K562 (cell line): ENCODE results near the gene BLM. TPM values are rescaled to one million over a fixed set of nuclear protein-coding genes. Genes with fewer than 3 reads are reported as not detected.

ENCODE experiments used
- BRD4 ChIP-seq: fragments of 200-600 bp; sonication (generic); IDR thresholded peaks from 2 replicates; pipeline ENCODE4 v1.6.1; 2017; ENCODE audit warnings: inconsistent platforms
- LCOR ChIP-seq: sonication (generic); formaldehyde crosslinking; IDR thresholded peaks from 2 replicates; pipeline ENCODE4 v1.8.0; 2022; ENCODE audit warnings: mild to moderate bottlenecking, missing genetic modification reagents
- MYNN ChIP-seq, 2 experiments: sonication (generic); formaldehyde crosslinking in 1 of 2; IDR thresholded peaks; 2 replicates each; pipeline versions ENCODE4 v1.5.0 to v1.6.1; 2016 to 2020; ENCODE audit warnings: antibody characterized with exemption in 1 of 2, missing genetic modification reagents in 1 of 2
- NFATC3 ChIP-seq: fragments of 450-650 bp; IDR thresholded peaks from 2 replicates; pipeline ENCODE4 v1.6.1; 2017; ENCODE audit warnings: mild to moderate bottlenecking
- POLR3A ChIP-seq: IDR thresholded peaks from 2 replicates; pipeline ENCODE4 v1.6.1; 2011; ENCODE audit warnings: borderline replicate concordance, mild to moderate bottlenecking, moderate library complexity; ENCODE audit not compliant: insufficient read length, insufficient read depth; ENCODE audit errors: extremely low read depth
- PTTG1 ChIP-seq: fragments of 450-650 bp; IDR thresholded peaks from 2 replicates; pipeline ENCODE4 v1.6.1; 2016; ENCODE audit warnings: low read depth, mild to moderate bottlenecking, missing genetic modification characterization, missing compliant biosample characterization
- RUNX1 ChIP-seq: sonication (generic); IDR thresholded peaks from 2 replicates; pipeline ENCODE4 v1.6.1; 2016; ENCODE audit warnings: antibody characterized with exemption, low read depth
- SAP30 ChIP-seq: fragments of 200-600 bp; sonication (generic); IDR thresholded peaks from 2 replicates; pipeline ENCODE4 v1.6.1; 2012; ENCODE audit warnings: borderline replicate concordance, low read depth, mild to moderate bottlenecking, moderate library complexity, low read length, control low read depth, inconsistent platforms; ENCODE audit not compliant: insufficient read depth, poor library complexity, severe bottlenecking
- SIRT6 ChIP-seq: IDR thresholded peaks from one replicate; pipeline ENCODE4 v1.6.1; 2012; ENCODE audit warnings: low read depth, mild to moderate bottlenecking, control low read depth, inconsistent platforms, low read length, moderate library complexity
- SLC30A9 ChIP-seq: fragments of 250-450 bp; sonication (Bioruptor Pico); IDR thresholded peaks from 2 replicates; pipeline ENCODE4 v1.8.0; 2022; ENCODE audit warnings: mild to moderate bottlenecking, moderate library complexity
- SMARCA5 ChIP-seq: fragments of 450-650 bp; IDR thresholded peaks from 2 replicates; pipeline ENCODE4 v1.6.1; 2016
- ZNF124 ChIP-seq: sonication (generic); formaldehyde crosslinking; IDR thresholded peaks from 2 replicates; pipeline ENCODE4 v1.8.1; 2022; ENCODE audit warnings: missing genetic modification reagents
- ZNF41 ChIP-seq: fragments of 250-450 bp; sonication (Bioruptor Pico); conservative IDR thresholded peaks from 2 replicates; pipeline ENCODE4 v1.4.0; 2020; ENCODE audit warnings: mild to moderate bottlenecking
- ZNF507 ChIP-seq: conservative IDR thresholded peaks from 2 replicates; pipeline ENCODE4 v1.6.1; 2017; ENCODE audit warnings: missing genetic modification characterization, missing compliant biosample characterization
- polyA plus RNA-seq, 8 experiments: library from polyadenylated mRNA; depleted of rRNA in 4 of 8; stranded (reverse) in 5 of 8; unstranded in 3 of 8; fragments of >200 nt; fragmentation: Nextera tagmentation in 2 of 8; fragmentation: Illumina TruSeq in 1 of 8; extraction: Ambion mirVana in 2 of 8; extraction: Trizol in 1 of 8; gene quantifications; 2 replicates each; pipeline versions ENCODE4 v1.2.1 to v1.2.3, GENCODE V29; 2011 to 2014; ENCODE audit warnings: inconsistent platforms in 1 of 8, missing spikeins in 1 of 8
- total RNA-seq, 7 experiments: library from RNA; depleted of rRNA in 6 of 7; stranded (reverse); fragments of >200 nt in 6 of 7; fragmentation: Illumina TruSeq in 2 of 7; extraction: Trizol in 2 of 7; gene quantifications; 2 replicates each; pipeline versions ENCODE4 v1.2.1 to v1.2.3, GENCODE V29; 2011 to 2021; ENCODE audit warnings: low replicate concordance in 1 of 7
- TF ChIP-seq, protein P1 (sequence below): fragments of 150-350 bp; conservative IDR thresholded peaks from 2 replicates; pipeline ENCODE4 v1.6.1; 2014; ENCODE audit warnings: low read length
- TF ChIP-seq, protein P2 (sequence below): sonication (generic); formaldehyde crosslinking; IDR thresholded peaks from 2 replicates; pipeline ENCODE4 v1.8.0; 2022; ENCODE audit warnings: missing genetic modification reagents, mild to moderate bottlenecking, borderline replicate concordance
- TF ChIP-seq, protein P3 (sequence below): fragments of 200-400 bp; formaldehyde crosslinking; IDR thresholded peaks from 2 replicates; pipeline ENCODE4 v1.6.1; 2017; ENCODE audit warnings: mild to moderate bottlenecking, low read depth, low read length, moderate library complexity

The BLM gene
- total and polyA plus RNA-seq, 9 of the 15 experiments (the other 6 are each of a cell fraction or from before 2014, with no cell fraction given): 21.0 to 56.0 (median 43.9) TPM

DNA sequence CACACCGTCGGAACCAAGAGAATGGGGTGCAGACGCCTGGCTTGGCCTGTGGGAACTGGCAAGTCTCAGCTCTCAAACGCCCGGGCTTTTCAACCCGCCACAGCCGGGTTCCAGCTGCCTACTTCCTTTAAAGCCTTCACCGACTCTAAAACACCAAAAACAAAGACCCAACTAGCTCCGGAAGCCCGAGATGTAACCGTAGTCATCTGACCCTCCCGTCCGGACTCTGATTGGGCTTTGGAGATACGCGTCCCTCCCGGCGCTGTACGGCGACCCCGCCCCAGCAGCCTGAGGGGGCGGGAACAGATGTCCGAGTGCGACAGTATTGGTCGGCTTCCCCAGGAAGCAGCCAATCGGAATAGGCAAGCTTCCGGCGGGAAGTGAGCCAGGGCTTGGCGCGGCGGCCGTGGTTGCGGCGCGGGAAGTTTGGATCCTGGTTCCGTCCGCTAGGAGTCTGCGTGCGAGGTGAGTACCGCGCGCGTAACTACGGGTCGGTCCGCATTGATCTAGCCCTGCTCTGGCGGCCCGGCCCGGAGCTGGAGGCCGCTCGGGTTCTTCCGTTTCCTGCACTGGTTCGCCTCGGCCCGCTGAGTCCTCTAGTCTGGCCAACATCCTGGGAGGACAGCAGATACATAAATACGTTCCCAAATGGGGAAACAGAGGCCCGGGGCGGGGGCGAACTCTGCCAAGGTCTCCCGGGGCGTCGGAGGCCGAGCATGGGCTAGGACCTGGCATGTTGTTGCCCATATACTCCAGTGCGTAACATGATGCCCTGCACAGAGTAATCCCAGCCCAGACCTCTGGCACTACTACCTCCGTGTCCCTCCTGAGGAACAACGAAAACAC lies at the start of gene BLM (continued):
- TF ChIP-seq, protein P1, sequence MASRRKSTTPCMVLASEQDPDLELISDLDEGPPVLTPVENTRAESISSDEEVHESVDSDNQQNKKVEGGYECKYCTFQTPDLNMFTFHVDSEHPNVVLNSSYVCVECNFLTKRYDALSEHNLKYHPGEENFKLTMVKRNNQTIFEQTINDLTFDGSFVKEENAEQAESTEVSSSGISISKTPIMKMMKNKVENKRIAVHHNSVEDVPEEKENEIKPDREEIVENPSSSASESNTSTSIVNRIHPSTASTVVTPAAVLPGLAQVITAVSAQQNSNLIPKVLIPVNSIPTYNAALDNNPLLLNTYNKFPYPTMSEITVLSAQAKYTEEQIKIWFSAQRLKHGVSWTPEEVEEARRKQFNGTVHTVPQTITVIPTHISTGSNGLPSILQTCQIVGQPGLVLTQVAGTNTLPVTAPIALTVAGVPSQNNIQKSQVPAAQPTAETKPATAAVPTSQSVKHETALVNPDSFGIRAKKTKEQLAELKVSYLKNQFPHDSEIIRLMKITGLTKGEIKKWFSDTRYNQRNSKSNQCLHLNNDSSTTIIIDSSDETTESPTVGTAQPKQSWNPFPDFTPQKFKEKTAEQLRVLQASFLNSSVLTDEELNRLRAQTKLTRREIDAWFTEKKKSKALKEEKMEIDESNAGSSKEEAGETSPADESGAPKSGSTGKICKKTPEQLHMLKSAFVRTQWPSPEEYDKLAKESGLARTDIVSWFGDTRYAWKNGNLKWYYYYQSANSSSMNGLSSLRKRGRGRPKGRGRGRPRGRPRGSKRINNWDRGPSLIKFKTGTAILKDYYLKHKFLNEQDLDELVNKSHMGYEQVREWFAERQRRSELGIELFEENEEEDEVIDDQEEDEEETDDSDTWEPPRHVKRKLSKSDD: no peak
- TF ChIP-seq SMARCA5 (no peak), LCOR (peak; percentile 95), PTTG1 (tag) (no peak), SLC30A9 (CRISPR knock-in tag) (no peak), NFATC3 (no peak), SIRT6 (no peak), ZNF41 (CRISPR knock-in tag) (no peak), SAP30 (peak; percentile 99), BRD4 (0 out of 2 replicates have a peak, but pooled peaks have one; percentile 42), POLR3A (no peak), ZNF507 (tag) (no peak), ZNF124 (CRISPR knock-in tag) (no peak), MYNN (IDR thresholded peaks at IDR 0.05) (no peak), MYNN (CRISPR knock-in tag; IDR thresholded peaks at IDR 0.05) (no peak), RUNX1 (no peak)
- TF ChIP-seq, protein P2, sequence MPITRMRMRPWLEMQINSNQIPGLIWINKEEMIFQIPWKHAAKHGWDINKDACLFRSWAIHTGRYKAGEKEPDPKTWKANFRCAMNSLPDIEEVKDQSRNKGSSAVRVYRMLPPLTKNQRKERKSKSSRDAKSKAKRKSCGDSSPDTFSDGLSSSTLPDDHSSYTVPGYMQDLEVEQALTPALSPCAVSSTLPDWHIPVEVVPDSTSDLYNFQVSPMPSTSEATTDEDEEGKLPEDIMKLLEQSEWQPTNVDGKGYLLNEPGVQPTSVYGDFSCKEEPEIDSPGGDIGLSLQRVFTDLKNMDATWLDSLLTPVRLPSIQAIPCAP (CRISPR knock-in tag): no peak
- TF ChIP-seq, protein P3, sequence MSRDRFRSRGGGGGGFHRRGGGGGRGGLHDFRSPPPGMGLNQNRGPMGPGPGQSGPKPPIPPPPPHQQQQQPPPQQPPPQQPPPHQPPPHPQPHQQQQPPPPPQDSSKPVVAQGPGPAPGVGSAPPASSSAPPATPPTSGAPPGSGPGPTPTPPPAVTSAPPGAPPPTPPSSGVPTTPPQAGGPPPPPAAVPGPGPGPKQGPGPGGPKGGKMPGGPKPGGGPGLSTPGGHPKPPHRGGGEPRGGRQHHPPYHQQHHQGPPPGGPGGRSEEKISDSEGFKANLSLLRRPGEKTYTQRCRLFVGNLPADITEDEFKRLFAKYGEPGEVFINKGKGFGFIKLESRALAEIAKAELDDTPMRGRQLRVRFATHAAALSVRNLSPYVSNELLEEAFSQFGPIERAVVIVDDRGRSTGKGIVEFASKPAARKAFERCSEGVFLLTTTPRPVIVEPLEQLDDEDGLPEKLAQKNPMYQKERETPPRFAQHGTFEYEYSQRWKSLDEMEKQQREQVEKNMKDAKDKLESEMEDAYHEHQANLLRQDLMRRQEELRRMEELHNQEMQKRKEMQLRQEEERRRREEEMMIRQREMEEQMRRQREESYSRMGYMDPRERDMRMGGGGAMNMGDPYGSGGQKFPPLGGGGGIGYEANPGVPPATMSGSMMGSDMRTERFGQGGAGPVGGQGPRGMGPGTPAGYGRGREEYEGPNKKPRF: no peak
